ENCODE measurements around the gene CDK5RAP1.

DNA sequence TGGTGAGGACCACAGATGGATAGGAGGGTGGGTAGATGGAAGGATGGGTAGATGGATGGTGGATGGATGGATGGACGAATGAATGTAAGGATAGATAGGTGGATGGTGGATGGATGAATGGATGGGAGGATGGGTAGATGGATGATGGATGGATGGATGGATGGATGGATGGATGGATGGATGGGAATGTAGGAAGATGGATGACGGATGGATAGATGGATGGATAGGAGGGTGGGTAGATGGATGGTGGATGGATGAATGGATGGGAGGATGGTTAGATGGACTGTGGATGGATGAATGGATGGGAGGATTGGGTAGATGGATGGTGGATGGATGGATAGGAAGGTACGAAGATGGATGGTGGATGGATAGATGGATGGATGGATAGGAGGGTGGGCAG lies 67.2 kb downstream of the CDK5RAP1 start:
- TF ChIP-seq, protein P1, sequence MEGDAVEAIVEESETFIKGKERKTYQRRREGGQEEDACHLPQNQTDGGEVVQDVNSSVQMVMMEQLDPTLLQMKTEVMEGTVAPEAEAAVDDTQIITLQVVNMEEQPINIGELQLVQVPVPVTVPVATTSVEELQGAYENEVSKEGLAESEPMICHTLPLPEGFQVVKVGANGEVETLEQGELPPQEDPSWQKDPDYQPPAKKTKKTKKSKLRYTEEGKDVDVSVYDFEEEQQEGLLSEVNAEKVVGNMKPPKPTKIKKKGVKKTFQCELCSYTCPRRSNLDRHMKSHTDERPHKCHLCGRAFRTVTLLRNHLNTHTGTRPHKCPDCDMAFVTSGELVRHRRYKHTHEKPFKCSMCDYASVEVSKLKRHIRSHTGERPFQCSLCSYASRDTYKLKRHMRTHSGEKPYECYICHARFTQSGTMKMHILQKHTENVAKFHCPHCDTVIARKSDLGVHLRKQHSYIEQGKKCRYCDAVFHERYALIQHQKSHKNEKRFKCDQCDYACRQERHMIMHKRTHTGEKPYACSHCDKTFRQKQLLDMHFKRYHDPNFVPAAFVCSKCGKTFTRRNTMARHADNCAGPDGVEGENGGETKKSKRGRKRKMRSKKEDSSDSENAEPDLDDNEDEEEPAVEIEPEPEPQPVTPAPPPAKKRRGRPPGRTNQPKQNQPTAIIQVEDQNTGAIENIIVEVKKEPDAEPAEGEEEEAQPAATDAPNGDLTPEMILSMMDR (IDR thresholded peaks at IDR 0.05) = no peak
- no peak for TF ChIP-seq POLR2A (IDR thresholded peaks at IDR 0.05)

Data from heart left ventricle (tissue), 13 donors.